ENCODE results near the gene TRIP4. TPM values are rescaled to one million over a fixed set of nuclear protein-coding genes. Genes with fewer than 3 reads are reported as not detected.

TRIP4 gene
- total and polyA plus RNA-seq, 9 of the 15 experiments (the other 6 are each of a cell fraction or from before 2014, with no cell fraction given) = 7.6 to 23.3 (median 16.7) TPM

- TF ChIP-seq THRA (IDR thresholded peaks at IDR 0.05) (no peak), RBM14 (IDR thresholded peaks at IDR 0.05; ENCODE audit: borderline replicate concordance, insufficient read depth, low read depth, low read length) (no peak), ZNF121 (CRISPR knock-in tag; conservative IDR thresholded peaks at IDR 0.05) (no peak), SRSF7 (optimal IDR thresholded peaks at IDR 0.05; ENCODE audit: low read depth, low read length) (no peak), E4F1 (CRISPR knock-in tag; IDR thresholded peaks at IDR 0.05; ENCODE audit: borderline replicate concordance) (no peak), CAMTA2 (CRISPR knock-in tag; conservative IDR thresholded peaks at IDR 0.05) (no peak), KDM2B (CRISPR knock-in tag; IDR thresholded peaks at IDR 0.05) (no peak), CLOCK (CRISPR knock-in tag; IDR thresholded peaks at IDR 0.05; ENCODE audit: borderline replicate concordance) (no peak), RREB1 (CRISPR knock-in tag; IDR thresholded peaks at IDR 0.05) (no peak), ZBTB1 (CRISPR knock-in tag; IDR thresholded peaks at IDR 0.05; ENCODE audit: borderline replicate concordance, low read depth) (no peak), ZNF780A (CRISPR knock-in tag; IDR thresholded peaks at IDR 0.05) (no peak), NCOA2 (IDR thresholded peaks at IDR 0.05; ENCODE audit: partially characterized antibody in 2 of 2) (peak; percentile 36 to 59), PHF8 (IDR thresholded peaks at IDR 0.05; ENCODE audit: borderline replicate concordance, low read length) (no peak), TEAD1 (CRISPR knock-in tag; IDR thresholded peaks at IDR 0.05) (peak in 1 of 2 experiments; percentile 86; a peak in 2 of 4 replicates)
Observed at GRCh38 chr15:64438653-64439447, 51.2 kb downstream of the TRIP4 start (continued).

All from K562 (cell line).